Vagina (tissue), 2 donors: ENCODE measurements around the gene KCTD17.

ENCODE experiments used
- POLR2A ChIP-seq, 2 donors: fragments of 450-650 bp; IDR thresholded peaks; one replicate each; pipeline ENCODE4 v1.6.1; 2017; ENCODE audit warnings: antibody characterized with exemption in 2 of 2, mild to moderate bottlenecking in 2 of 2, moderate library complexity in 2 of 2
- POLR2AphosphoS5 ChIP-seq, 2 donors: sonication (generic); formaldehyde crosslinking; IDR thresholded peaks; one replicate each; pipeline ENCODE4 v1.9.0; 2017; ENCODE audit warnings: antibody characterized with exemption in 2 of 2, mild to moderate bottlenecking in 2 of 2, low read depth in 1 of 2; ENCODE audit not compliant: insufficient read depth in 1 of 2
- TF ChIP-seq, protein P1 (sequence below), 3 experiments: fragments of 450-650 bp in 2 of 3; fragments of 200-600 bp in 1 of 3; sonication (generic) in 1 of 3; IDR thresholded peaks; one replicate each; pipeline ENCODE4 v1.5.1; 2017 to 2019; ENCODE audit warnings: antibody characterized with exemption in 3 of 3, mild to moderate bottlenecking in 2 of 3, moderate library complexity in 2 of 3

GRCh38 chr22:37062376-37062675 lies 10.8 kb downstream of the KCTD17 start:
- TF ChIP-seq, protein P1, sequence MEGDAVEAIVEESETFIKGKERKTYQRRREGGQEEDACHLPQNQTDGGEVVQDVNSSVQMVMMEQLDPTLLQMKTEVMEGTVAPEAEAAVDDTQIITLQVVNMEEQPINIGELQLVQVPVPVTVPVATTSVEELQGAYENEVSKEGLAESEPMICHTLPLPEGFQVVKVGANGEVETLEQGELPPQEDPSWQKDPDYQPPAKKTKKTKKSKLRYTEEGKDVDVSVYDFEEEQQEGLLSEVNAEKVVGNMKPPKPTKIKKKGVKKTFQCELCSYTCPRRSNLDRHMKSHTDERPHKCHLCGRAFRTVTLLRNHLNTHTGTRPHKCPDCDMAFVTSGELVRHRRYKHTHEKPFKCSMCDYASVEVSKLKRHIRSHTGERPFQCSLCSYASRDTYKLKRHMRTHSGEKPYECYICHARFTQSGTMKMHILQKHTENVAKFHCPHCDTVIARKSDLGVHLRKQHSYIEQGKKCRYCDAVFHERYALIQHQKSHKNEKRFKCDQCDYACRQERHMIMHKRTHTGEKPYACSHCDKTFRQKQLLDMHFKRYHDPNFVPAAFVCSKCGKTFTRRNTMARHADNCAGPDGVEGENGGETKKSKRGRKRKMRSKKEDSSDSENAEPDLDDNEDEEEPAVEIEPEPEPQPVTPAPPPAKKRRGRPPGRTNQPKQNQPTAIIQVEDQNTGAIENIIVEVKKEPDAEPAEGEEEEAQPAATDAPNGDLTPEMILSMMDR (IDR thresholded peaks at IDR 0.05), result no peak
- TF ChIP-seq POLR2A (IDR thresholded peaks at IDR 0.05) (no peak), POLR2AphosphoS5 (IDR thresholded peaks at IDR 0.05; ENCODE audit: insufficient read depth in 1 of 2, low read depth in 1 of 2) (no peak)
